HS-27A (cell line): ENCODE data around the gene DOCK4.

Experiments used
- DNase-seq: peaks from one replicate; pipeline ENCODE4 v3.0.0-alpha.2; 2012; ENCODE audit warnings: low read depth, missing footprints

The DOCK4 gene

GRCh38 chr7:111858331-111858730 is 347.9 kb downstream of the DOCK4 start:
- no peak for DNase-seq

DNA sequence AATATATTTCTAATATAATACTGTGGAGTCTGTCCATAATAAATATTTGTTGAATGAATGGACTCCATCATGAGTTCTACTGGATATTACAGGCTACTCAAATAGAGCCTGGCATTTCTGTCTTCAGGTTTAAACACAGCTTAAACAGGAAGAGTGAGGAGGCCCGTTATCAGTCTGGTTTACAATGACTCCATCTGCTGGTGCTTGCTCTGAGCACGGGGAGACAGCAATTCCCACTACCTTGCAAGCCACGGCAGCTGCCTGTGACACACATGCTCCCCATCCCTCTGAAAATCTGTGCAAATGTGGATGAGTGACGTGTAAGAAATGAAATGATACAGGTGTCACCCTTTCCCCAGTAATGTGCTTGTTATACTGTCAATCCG is 350.4 kb downstream of the DOCK4 start:
- no peak for DNase-seq

DNA sequence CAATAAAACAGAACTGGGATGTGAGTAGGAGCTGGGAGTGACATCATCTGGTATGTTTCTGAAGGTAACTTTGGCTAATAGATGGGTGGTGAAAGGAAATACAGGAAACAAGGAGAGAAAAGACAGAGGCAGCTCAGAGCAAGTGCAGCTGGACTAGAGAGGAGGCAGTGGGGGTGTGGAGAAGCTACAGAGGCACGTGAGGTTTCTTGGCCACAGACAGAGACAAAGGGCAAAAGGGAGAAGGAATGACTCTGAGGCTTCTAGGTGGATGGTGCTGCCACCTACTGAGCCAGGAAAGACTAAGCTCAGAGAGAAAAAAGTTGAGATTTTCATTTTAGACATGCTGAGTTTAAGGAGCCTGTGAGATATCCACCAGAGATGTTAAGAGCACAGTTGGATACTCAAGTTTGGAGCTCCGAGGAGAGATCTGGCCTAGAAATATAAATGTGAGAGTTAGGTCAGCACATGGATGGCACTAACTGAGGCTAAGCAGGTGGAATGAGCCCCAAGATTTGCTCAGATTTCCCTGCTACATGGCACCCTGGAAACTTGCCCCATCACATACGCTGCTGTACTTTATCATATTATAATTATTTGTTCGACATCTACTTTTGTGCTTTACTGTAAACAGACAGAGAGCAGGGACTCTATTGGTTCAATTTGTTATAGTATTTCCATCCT is 350.9 kb downstream of the DOCK4 start:
- no peak for DNase-seq

DNA sequence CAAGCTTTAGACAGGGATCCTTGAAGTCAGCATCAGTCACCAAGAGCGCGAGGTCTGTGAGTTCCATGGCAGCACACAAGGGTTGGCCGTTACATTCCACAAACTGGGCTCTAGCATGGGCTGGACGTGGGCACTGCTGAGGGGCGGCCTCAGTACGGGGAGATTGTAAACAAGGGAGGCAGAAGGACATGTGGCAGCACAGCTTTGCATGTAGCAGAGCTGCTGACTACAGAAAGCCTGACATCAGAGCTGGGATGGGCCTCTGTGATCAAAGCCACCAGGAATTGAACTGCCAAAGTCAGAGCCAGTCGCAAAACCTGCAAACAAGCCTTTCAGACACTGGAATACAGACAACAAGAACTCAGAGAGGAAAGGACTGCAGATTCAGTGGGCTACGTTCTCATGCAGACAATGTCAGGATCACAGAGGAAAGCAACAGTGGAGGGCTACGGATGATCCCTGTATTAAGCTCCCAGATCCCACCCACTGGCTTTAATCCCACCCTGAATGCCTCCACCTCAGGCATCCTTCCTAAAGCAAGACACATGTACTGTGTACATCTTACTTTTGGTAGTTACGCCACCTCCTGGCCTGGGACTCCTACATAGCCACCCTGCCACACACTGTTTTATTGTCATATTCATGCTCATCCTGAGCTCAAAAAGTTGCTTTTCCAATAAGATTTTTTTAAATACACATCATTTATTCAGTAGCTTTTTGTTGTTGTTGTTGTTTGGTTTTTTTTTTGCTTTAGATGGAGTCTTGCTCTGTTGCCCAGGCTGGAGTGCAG is 352.8 kb downstream of the DOCK4 start:
- DNase-seq, result no peak

DNA sequence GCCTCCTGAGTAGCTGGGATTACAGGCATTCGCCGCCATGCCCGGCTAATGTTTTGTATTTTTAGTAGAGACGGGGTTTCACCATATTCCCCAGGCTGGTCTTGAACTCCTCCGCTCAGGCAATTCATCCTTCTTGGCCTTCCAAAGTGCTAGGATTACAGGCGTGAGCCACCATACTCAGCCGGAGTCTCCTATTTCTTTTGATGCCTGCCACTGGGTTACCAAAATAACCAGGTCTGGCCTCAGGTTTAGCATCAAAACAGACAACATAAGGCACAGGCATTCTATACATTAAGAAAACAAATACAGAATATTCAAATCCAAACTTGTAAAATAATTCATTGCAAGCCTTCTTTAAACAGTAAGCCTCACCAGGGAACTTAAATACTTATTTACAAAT is 354.1 kb downstream of the DOCK4 start:
- no peak for DNase-seq

DNA sequence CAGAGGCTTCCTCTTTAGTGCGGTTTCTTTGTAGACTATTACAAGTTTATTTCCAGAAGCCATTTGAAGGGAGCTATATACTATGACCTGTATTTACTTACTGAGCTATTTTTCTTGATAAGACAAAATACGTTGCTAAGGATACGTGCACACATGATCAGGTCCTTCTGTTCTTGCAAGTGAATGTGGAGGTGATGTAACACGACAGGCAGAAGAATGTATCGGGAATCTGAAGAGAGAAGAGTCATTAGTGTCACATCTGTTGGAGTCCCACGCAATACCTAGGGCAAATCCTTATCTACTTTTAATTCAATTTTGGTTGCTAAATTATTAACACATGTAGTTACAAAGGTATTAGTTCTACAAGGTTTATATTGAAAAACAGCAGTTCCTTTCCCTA is 359.3 kb downstream of the DOCK4 start:
- DNase-seq, result no peak

- DNase-seq, result no peak
These were observed 360.3 kb downstream of the DOCK4 start for GRCh38 chr7:111845853-111846252.

GRCh38 chr7:111844904-111845671 is 361.1 kb downstream of the DOCK4 start:
- no peak for DNase-seq

GRCh38 chr7:111842491-111842890 is 363.7 kb downstream of the DOCK4 start:
- DNase-seq, result no peak

DNA sequence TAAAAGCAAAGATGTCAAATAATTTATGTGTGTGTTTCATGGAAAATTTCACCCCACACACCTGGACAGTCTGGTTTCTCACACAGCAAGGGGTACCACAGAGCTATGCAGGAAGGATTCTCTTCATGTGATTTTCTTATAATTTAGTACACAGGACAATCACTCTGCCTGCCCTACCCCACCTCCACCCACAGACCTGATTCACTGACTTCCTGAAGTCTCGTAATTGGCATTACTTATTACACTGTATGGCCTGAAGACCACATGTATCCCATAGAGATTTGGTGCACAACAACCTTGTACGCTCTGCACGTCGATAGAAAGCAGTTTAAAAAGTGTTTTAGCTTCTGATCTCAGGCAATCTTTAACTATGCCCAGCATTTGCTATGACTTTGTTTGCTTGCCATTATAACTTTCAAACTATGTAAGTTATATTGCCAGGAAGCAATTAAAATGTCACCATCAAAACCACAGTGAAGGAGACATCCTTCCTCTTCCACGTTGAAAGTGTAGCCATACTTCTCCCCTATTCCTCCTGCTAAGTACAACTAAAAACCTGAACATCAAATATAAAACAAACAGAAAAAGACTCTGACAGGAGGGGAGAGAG is 364.5 kb downstream of the DOCK4 start:
- DNase-seq, result no peak

DNA sequence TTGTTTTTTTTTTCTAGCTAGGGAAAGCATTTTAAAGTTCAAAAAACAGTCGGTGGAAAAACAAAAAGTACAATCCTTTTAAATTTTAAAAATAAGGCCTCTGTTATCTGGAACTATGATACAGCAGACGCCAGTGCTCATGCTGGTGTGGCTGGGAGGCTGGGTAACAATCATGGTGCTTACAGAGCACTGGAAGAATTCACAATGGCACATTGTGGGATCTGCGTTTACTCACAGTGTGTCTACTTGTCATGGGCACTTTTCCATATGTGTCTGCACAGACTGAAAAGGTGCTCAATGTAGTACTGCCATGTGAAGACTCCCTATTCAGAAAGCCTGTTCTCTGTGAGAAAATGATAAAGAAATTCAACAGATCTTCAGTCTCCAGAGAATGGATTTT is 365.7 kb downstream of the DOCK4 start:
- DNase-seq, result no peak

DNA sequence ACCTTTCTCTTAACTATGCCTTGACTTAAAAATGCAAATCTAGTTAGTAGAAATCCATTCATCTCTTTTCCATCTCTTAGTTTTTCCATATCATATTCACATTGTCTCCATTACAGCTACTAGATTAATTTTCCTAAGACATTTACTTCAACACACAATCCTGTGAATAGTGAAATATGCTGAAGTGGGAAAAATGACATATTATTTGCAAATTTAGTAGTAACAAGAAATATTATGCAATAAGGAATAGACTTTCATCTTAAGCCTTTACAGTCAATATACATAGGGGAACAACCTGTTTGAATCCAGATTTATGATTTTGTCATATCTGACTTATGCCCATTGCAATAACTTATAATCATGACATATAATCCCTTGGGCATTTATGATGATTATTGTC is 366.9 kb downstream of the DOCK4 start:
- no peak for DNase-seq

- no peak for DNase-seq
These were observed 369.6 kb downstream of the DOCK4 start for GRCh38 chr7:111836592-111836991.

- peak; percentile 15 for DNase-seq
These were observed 371.1 kb downstream of the DOCK4 start for GRCh38 chr7:111835066-111835465.

GRCh38 chr7:111834367-111834766 is 371.8 kb downstream of the DOCK4 start:
- no peak for DNase-seq

- no peak for DNase-seq
These were observed 372.7 kb downstream of the DOCK4 start for GRCh38 chr7:111833466-111833865.

- DNase-seq, result no peak
These were observed 374.0 kb downstream of the DOCK4 start for GRCh38 chr7:111832174-111832573.

- no peak for DNase-seq
These were observed 377.0 kb downstream of the DOCK4 start for GRCh38 chr7:111829221-111829620.

- no peak for DNase-seq
These were observed 378.2 kb downstream of the DOCK4 start for GRCh38 chr7:111827863-111828504.

- DNase-seq, result no peak
These were observed 381.2 kb downstream of the DOCK4 start for GRCh38 chr7:111825046-111825445.

GRCh38 chr7:111823826-111824225 is 382.4 kb downstream of the DOCK4 start:
- no peak for DNase-seq

DNA sequence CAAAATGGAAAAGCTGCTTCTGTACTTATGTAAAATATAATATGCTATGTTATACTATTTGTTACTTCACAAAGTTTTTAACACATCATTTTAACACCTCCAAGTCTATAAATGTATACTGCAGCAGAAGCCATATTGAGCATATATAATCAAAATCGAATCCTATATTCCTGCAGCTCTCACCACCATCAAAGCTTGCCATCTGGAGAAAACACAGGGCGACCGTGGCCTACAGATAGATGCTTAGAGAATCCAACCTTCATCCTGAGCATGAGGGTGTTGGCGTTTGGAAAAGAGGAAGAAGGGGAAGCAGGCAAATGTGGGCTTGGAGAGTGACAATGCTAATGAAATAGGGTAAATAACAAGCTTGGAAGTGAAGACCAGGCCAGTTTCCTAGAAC is 385.2 kb downstream of the DOCK4 start:
- no peak for DNase-seq
